Measurements from ENCODE around the gene UNK. TPM values are rescaled to one million over a fixed set of nuclear protein-coding genes. Genes with fewer than 3 reads are reported as not detected.

UNK gene
- total RNA-seq, 6 donors from 2014 or later: 22.4 to 97.4 (median 31.4) TPM

GRCh38 chr17:75846692-75847613 is 62.3 kb downstream of the UNK start:
- DNase-seq (no peak), ATAC-seq (ENCODE audit: low FRiP score in 2 of 2) (no peak)
- Histone ChIP-seq H3K27me3 (no peaks in the 10 kb centered on the region), H3K9me3 (no peaks in the 10 kb centered on the region), H3K4me1 (peaks cover 66 to 75% (median 70%) of the 10 kb centered on the region in 4 donors), H3K27ac (peak overlapping the region; percentile 88 to 96 (median 94)), H3K4me3 (no peak overlapping the region), H3K36me3 (peaks cover 38 to 67% (median 56%) of the 10 kb centered on the region in 4 donors)
- TF ChIP-seq POLR2AphosphoS5 (IDR thresholded peaks at IDR 0.05) (no peak), CTCF (IDR thresholded peaks at IDR 0.05) (no peak), EP300 (IDR thresholded peaks at IDR 0.05) (no peak), POLR2A (IDR thresholded peaks at IDR 0.05) (no peak)
- WGBS, 2 donors: 91% methylated on average over 13 to 34 of the region's 34 CpGs

GRCh38 chr17:75847614-75848522 is 63.3 kb downstream of the UNK start:
- no peak for TF ChIP-seq POLR2AphosphoS5 (IDR thresholded peaks at IDR 0.05)
- TF ChIP-seq POLR2A (IDR thresholded peaks at IDR 0.05): no peak
- TF ChIP-seq EP300 (IDR thresholded peaks at IDR 0.05): no peak
- no peak for TF ChIP-seq CTCF (IDR thresholded peaks at IDR 0.05)
- Histone ChIP-seq H3K4me1 (peaks cover 66 to 73% (median 68%) of the 10 kb centered on the region in 4 donors), H3K27me3 (no peaks in the 10 kb centered on the region), H3K4me3 (no peak overlapping the region), H3K9me3 (no peaks in the 10 kb centered on the region), H3K36me3 (peaks cover 41 to 69% (median 58%) of the 10 kb centered on the region in 4 donors), H3K27ac (peak overlapping the region; percentile 88 to 96 (median 94))
- 88 to 89% methylated on average over 24 to 25 of the region's 25 CpGs for WGBS, 2 donors
- no peak for DNase-seq
- no peak for ATAC-seq (ENCODE audit: low FRiP score in 2 of 2)

- peak overlapping the region; percentile 88 to 96 (median 94) for H3K27ac ChIP-seq
- no peak for ATAC-seq (ENCODE audit: low FRiP score in 2 of 2)
These were observed 64.1 kb downstream of the UNK start for GRCh38 chr17:75848523-75849278.

More at GRCh38 chr17:75848523-75849278, 64.1 kb downstream of the UNK start:
- 37 to 41% methylated on average over 13 to 16 of the region's 16 CpGs for WGBS, 2 donors
- Histone ChIP-seq H3K4me3 (no peak overlapping the region), H3K27me3 (no peaks in the 10 kb centered on the region), H3K4me1 (peaks cover 67 to 73% (median 69%) of the 10 kb centered on the region in 4 donors), H3K36me3 (peaks cover 41 to 69% (median 58%) of the 10 kb centered on the region in 4 donors), H3K9me3 (no peaks in the 10 kb centered on the region)
- peak; percentile 81 to 83 for DNase-seq
- TF ChIP-seq EP300 (IDR thresholded peaks at IDR 0.05): peak in 1 of 4 donors; percentile 34
- peak; percentile 50 to 67 (median 62) for TF ChIP-seq CTCF (IDR thresholded peaks at IDR 0.05)
- TF ChIP-seq POLR2A (IDR thresholded peaks at IDR 0.05): no peak
- peak; percentile 39 to 72 for TF ChIP-seq POLR2AphosphoS5 (IDR thresholded peaks at IDR 0.05)

Measured in upper lobe of left lung (tissue), 6 donors.